Measurements from ENCODE around the gene COL16A1.

The COL16A1 gene

DNA sequence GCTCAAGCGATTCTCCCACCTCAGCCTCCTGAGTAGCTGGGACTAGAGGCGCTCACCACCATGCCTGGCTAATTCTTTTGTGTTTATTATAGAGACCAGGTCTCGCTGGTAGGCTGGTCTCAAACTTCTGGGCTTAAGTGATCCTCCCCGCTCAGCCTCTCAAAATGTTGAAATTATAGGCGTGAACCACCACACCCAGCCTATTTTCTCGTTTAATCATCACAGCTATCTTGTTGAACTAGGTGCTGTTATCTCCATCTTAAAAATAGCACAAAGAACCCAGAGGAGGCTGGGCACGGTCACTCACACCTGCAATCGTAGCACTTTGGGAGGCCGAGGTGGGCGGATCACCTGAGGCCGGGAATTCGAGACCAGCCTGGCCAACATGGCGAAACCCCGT is 28.1 kb downstream of the COL16A1 start:
- Histone ChIP-seq H3K4me3 (ENCODE audit: low read depth, low read length) (no peak overlapping the region), H3K27ac (ENCODE audit: extremely low read depth, low read depth, low read length) (no peak overlapping the region), H3K36me3 (ENCODE audit: control insufficient read depth in 2 of 2, insufficient read depth in 1 of 2, low read length in 2 of 2) (no peaks in the 10 kb centered on the region), H3K9me3 (ENCODE audit: control insufficient read depth, insufficient read depth, low read depth, low read length) (no peaks in the 10 kb centered on the region), H3K4me1 (ENCODE audit: control insufficient read depth, insufficient read depth, low read length) (no peaks in the 10 kb centered on the region)
- POLR2A ChIA-PET, result no interaction called here
- CTCF ChIA-PET, result interaction anchor here (2.2 kb wide), 1 partner anchor 70 kb away, joined by 6 read pairs; no protein-coding TSS in a partner anchor
- TF ChIP-seq ZBTB48 (tag by site-specific recombination; IDR thresholded peaks at IDR 0.05), result no peak
- TF ChIP-seq, protein P1, sequence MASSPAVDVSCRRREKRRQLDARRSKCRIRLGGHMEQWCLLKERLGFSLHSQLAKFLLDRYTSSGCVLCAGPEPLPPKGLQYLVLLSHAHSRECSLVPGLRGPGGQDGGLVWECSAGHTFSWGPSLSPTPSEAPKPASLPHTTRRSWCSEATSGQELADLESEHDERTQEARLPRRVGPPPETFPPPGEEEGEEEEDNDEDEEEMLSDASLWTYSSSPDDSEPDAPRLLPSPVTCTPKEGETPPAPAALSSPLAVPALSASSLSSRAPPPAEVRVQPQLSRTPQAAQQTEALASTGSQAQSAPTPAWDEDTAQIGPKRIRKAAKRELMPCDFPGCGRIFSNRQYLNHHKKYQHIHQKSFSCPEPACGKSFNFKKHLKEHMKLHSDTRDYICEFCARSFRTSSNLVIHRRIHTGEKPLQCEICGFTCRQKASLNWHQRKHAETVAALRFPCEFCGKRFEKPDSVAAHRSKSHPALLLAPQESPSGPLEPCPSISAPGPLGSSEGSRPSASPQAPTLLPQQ (tag by site-specific recombination; IDR thresholded peaks at IDR 0.05), result no peak
- TF ChIP-seq ZNF571 (tag by site-specific recombination; IDR thresholded peaks at IDR 0.05), result no peak
- no peak for TF ChIP-seq ZNF654 (tag by site-specific recombination; IDR thresholded peaks at IDR 0.05; ENCODE audit: low read depth)

DNA sequence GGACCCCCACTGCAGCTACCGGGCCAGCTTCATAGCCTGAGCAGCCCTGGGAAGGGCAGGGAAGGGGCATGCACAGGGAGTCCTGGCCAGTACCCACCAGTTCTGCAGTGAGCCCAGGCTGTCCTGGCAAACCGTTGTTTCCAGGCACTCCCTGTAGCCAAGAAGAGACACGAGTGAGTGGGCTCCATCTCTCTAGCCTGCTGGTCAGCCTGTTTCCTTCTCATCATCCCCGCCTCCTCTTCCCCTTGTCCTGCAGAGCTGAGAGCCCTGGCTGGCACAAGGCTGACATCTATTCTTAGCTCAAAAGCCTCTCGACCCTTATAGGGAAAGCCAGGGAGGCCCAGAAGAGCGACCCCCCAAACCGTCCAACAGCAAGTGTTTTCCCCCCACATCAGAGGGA is 28.7 kb downstream of the COL16A1 start:
- Histone ChIP-seq H3K4me3 (ENCODE audit: low read depth, low read length) (no peak overlapping the region), H3K36me3 (ENCODE audit: control insufficient read depth in 2 of 2, insufficient read depth in 1 of 2, low read length in 2 of 2) (no peaks in the 10 kb centered on the region), H3K9me3 (ENCODE audit: control insufficient read depth, insufficient read depth, low read depth, low read length) (no peaks in the 10 kb centered on the region), H3K4me1 (ENCODE audit: control insufficient read depth, insufficient read depth, low read length) (no peaks in the 10 kb centered on the region), H3K27ac (ENCODE audit: extremely low read depth, low read depth, low read length) (no peak overlapping the region)
- ChIA-PET POLR2A (no interaction called here), CTCF (interaction anchor here (1.1 to 2.2 kb wide), 2 partner anchors 26 to 70 kb away, joined by 3 to 6 read pairs; no protein-coding TSS in a partner anchor)
- TF ChIP-seq ZNF529 (tag by site-specific recombination; IDR thresholded peaks at IDR 0.05; ENCODE audit: insufficient replicate concordance), result no peak
- no peak for TF ChIP-seq ZNF426 (tag by site-specific recombination; IDR thresholded peaks at IDR 0.05)
- no peak for TF ChIP-seq GLIS1 (tag by site-specific recombination; IDR thresholded peaks at IDR 0.05)
- TF ChIP-seq ZNF558 (tag by site-specific recombination; IDR thresholded peaks at IDR 0.05), result no peak
- TF ChIP-seq ZNF214 (tag by site-specific recombination; IDR thresholded peaks at IDR 0.05; ENCODE audit: borderline replicate concordance), result no peak
- TF ChIP-seq, protein P2, sequence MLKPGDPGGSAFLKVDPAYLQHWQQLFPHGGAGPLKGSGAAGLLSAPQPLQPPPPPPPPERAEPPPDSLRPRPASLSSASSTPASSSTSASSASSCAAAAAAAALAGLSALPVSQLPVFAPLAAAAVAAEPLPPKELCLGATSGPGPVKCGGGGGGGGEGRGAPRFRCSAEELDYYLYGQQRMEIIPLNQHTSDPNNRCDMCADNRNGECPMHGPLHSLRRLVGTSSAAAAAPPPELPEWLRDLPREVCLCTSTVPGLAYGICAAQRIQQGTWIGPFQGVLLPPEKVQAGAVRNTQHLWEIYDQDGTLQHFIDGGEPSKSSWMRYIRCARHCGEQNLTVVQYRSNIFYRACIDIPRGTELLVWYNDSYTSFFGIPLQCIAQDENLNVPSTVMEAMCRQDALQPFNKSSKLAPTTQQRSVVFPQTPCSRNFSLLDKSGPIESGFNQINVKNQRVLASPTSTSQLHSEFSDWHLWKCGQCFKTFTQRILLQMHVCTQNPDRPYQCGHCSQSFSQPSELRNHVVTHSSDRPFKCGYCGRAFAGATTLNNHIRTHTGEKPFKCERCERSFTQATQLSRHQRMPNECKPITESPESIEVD (tag by site-specific recombination; IDR thresholded peaks at IDR 0.05), result no peak
- TF ChIP-seq ZNF433 (tag by site-specific recombination; IDR thresholded peaks at IDR 0.05; ENCODE audit: low read depth), result no peak
- no peak for TF ChIP-seq ZNF670 (tag by site-specific recombination; IDR thresholded peaks at IDR 0.05; ENCODE audit: low read depth)
- no peak for TF ChIP-seq ZSCAN16 (tag by site-specific recombination; IDR thresholded peaks at IDR 0.05)
- no peak for TF ChIP-seq OVOL3 (tag by site-specific recombination; IDR thresholded peaks at IDR 0.05)
- TF ChIP-seq ZNF521 (tag by site-specific recombination; IDR thresholded peaks at IDR 0.05), result no peak
- TF ChIP-seq ZXDB (tag by site-specific recombination; IDR thresholded peaks at IDR 0.05), result no peak
- TF ChIP-seq, protein P3, sequence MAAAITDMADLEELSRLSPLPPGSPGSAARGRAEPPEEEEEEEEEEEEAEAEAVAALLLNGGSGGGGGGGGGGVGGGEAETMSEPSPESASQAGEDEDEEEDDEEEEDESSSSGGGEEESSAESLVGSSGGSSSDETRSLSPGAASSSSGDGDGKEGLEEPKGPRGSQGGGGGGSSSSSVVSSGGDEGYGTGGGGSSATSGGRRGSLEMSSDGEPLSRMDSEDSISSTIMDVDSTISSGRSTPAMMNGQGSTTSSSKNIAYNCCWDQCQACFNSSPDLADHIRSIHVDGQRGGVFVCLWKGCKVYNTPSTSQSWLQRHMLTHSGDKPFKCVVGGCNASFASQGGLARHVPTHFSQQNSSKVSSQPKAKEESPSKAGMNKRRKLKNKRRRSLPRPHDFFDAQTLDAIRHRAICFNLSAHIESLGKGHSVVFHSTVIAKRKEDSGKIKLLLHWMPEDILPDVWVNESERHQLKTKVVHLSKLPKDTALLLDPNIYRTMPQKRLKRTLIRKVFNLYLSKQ (tag by site-specific recombination; IDR thresholded peaks at IDR 0.05; ENCODE audit: borderline replicate concordance), result no peak
- TF ChIP-seq, protein P4, sequence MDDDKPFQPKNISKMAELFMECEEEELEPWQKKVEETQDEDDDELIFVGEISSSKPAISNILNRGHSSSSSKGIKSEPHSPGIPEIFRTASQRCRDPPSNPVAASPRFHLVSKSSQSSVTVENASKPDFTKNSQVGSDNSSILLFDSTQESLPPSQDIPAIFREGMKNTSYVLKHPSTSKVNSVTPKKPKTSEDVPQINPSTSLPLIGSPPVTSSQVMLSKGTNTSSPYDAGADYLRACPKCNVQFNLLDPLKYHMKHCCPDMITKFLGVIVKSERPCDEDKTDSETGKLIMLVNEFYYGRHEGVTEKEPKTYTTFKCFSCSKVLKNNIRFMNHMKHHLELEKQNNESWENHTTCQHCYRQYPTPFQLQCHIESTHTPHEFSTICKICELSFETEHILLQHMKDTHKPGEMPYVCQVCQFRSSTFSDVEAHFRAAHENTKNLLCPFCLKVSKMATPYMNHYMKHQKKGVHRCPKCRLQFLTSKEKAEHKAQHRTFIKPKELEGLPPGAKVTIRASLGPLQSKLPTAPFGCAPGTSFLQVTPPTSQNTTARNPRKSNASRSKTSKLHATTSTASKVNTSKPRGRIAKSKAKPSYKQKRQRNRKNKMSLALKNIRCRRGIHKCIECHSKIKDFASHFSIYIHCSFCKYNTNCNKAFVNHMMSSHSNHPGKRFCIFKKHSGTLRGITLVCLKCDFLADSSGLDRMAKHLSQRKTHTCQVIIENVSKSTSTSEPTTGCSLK (tag by site-specific recombination; IDR thresholded peaks at IDR 0.05), result no peak
- TF ChIP-seq ZNF248 (tag by site-specific recombination; IDR thresholded peaks at IDR 0.05), result no peak
- TF ChIP-seq ZNF658 (tag by site-specific recombination; IDR thresholded peaks at IDR 0.05), result no peak
- TF ChIP-seq, protein P5, sequence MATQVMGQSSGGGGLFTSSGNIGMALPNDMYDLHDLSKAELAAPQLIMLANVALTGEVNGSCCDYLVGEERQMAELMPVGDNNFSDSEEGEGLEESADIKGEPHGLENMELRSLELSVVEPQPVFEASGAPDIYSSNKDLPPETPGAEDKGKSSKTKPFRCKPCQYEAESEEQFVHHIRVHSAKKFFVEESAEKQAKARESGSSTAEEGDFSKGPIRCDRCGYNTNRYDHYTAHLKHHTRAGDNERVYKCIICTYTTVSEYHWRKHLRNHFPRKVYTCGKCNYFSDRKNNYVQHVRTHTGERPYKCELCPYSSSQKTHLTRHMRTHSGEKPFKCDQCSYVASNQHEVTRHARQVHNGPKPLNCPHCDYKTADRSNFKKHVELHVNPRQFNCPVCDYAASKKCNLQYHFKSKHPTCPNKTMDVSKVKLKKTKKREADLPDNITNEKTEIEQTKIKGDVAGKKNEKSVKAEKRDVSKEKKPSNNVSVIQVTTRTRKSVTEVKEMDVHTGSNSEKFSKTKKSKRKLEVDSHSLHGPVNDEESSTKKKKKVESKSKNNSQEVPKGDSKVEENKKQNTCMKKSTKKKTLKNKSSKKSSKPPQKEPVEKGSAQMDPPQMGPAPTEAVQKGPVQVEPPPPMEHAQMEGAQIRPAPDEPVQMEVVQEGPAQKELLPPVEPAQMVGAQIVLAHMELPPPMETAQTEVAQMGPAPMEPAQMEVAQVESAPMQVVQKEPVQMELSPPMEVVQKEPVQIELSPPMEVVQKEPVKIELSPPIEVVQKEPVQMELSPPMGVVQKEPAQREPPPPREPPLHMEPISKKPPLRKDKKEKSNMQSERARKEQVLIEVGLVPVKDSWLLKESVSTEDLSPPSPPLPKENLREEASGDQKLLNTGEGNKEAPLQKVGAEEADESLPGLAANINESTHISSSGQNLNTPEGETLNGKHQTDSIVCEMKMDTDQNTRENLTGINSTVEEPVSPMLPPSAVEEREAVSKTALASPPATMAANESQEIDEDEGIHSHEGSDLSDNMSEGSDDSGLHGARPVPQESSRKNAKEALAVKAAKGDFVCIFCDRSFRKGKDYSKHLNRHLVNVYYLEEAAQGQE (tag by site-specific recombination; IDR thresholded peaks at IDR 0.05), result no peak
- no peak for TF ChIP-seq ZNF555 (tag by site-specific recombination; conservative IDR thresholded peaks at IDR 0.05)
